Body of pancreas (tissue), 4 donors: ENCODE results near the gene STRA6. TPM values are rescaled to one million over a fixed set of nuclear protein-coding genes. Genes with fewer than 3 reads are reported as not detected.

ENCODE experiments used
- ATAC-seq: fragments of 150-250 bp; one replicate; pipeline ENCODE4 v1.9.1; 2016
- DNase-seq, 4 donors: peaks; one replicate each; pipeline ENCODE4 v3.0.0-alpha.2; 2019
- H3K27ac ChIP-seq, 4 donors: fragments of 200-600 bp; sonication (generic); 1 replicate in 3 of 4; 2 replicates in 1 of 4; pipeline versions ENCODE4 v1.5.1 to v1.6.1; 2016 to 2019; ENCODE audit warnings: mild to moderate bottlenecking in 1 of 4, mixed read lengths in 1 of 4, moderate library complexity in 1 of 4
- H3K27me3 ChIP-seq, 2 donors: fragments of 200-600 bp; sonication (generic); one replicate each; pipeline ENCODE4 v1.6.0; 2016; ENCODE audit warnings: mild to moderate bottlenecking in 1 of 2
- H3K36me3 ChIP-seq, 2 donors: fragments of 200-600 bp; sonication (generic); replicated peaks in 1 of 2; 2 replicates each; pipeline ENCODE4 v1.5.1; 2016; ENCODE audit warnings: low read depth in 2 of 2; ENCODE audit not compliant: insufficient read depth in 1 of 2
- H3K4me1 ChIP-seq: fragments of 200-600 bp; sonication (generic); one replicate; pipeline ENCODE4 v1.6.0; 2016
- H3K4me3 ChIP-seq, 2 donors: fragments of 200-600 bp; sonication (generic); 1 replicate in 1 of 2; 2 replicates in 1 of 2; pipeline ENCODE4 v1.5.1; 2016 to 2019
- H3K9me3 ChIP-seq, 3 donors: fragments of 200-600 bp; sonication (generic); 1 replicate in 2 of 3; 2 replicates in 1 of 3; pipeline ENCODE4 v1.5.1; 2016
- CTCF ChIP-seq, 7 experiments: fragments of 450-650 bp in 4 of 7; fragments of 200-600 bp in 3 of 7; sonication (generic) in 3 of 7; IDR thresholded peaks; one replicate each; pipeline ENCODE4 v1.5.1; 2016 to 2019; ENCODE audit warnings: antibody characterized with exemption in 7 of 7
- POLR2A ChIP-seq, 3 donors: fragments of 450-650 bp; IDR thresholded peaks; one replicate each; pipeline ENCODE4 v1.6.1; 2016; ENCODE audit warnings: antibody characterized with exemption in 3 of 3, mild to moderate bottlenecking in 2 of 3
- WGBS, 2 donors: methylation state at CpG; one replicate each; pipeline ENCODE4 v1.1.5; 2017; 5-methylcytosine and 5-hydroxymethylcytosine counted together
- intact Hi-C: fragments of 100-400 bp; cut with DNase I; formaldehyde crosslinking; loops from one replicate; pipeline ENCODE4 v1.15.1; 2023
- total RNA-seq, 2 donors: library from RNA; depleted of rRNA; stranded (reverse); fragments of >200 nt; gene quantifications; one replicate each; pipeline ENCODE4 v1.1.0, GENCODE V29; 2016

STRA6 gene
- total RNA-seq, 2 donors from 2014 or later = not detected

- DNase-seq = no peak
- H3K27me3 ChIP-seq = no peaks in the 10 kb centered on the region
- H3K4me1 ChIP-seq = peaks cover 9% of the 10 kb centered on the region
- ATAC-seq = no peak
- H3K4me3 ChIP-seq = no peak overlapping the region
- TF ChIP-seq CTCF (IDR thresholded peaks at IDR 0.05) = no peak
- no peak for TF ChIP-seq POLR2A (IDR thresholded peaks at IDR 0.05)
- intact Hi-C loops = no loop called here
- 80 to 84% methylated on average over 7 to 9 of the region's 9 CpGs for WGBS, 2 donors
- H3K9me3 ChIP-seq = no peaks in the 10 kb centered on the region
- no peak overlapping the region for H3K27ac ChIP-seq
- no peaks in the 10 kb centered on the region for H3K36me3 ChIP-seq
Measured at GRCh38 chr15:74234598-74234875, 31.9 kb upstream of the STRA6 start.

GRCh38 chr15:74233851-74234597, 31.4 kb upstream of the STRA6 start:
- H3K4me1 ChIP-seq = peaks cover 5% of the 10 kb centered on the region
- DNase-seq (no peak), ATAC-seq (no peak)
- no peak overlapping the region for H3K4me3 ChIP-seq
- TF ChIP-seq POLR2A (IDR thresholded peaks at IDR 0.05) (no peak), CTCF (IDR thresholded peaks at IDR 0.05) (no peak)
- intact Hi-C loops = no loop called here
- H3K9me3 ChIP-seq = no peaks in the 10 kb centered on the region
- no peaks in the 10 kb centered on the region for H3K27me3 ChIP-seq
- no peak overlapping the region for H3K27ac ChIP-seq
- no peaks in the 10 kb centered on the region for H3K36me3 ChIP-seq
- WGBS, 2 donors = 85 to 93% methylated on average over 3 of the region's 3 CpGs

- no peak for ATAC-seq
- Histone ChIP-seq H3K9me3 (no peaks in the 10 kb centered on the region), H3K36me3 (no peaks in the 10 kb centered on the region), H3K27ac (no peak overlapping the region), H3K4me3 (no peak overlapping the region), H3K4me1 (peaks cover 5% of the 10 kb centered on the region), H3K27me3 (no peaks in the 10 kb centered on the region)
- intact Hi-C loops = no loop called here
- DNase-seq = no peak
- TF ChIP-seq POLR2A (IDR thresholded peaks at IDR 0.05) (no peak), CTCF (IDR thresholded peaks at IDR 0.05) (no peak)
- WGBS, 2 donors = 49 to 73% methylated on average over 4 to 6 of the region's 6 CpGs
Measured at GRCh38 chr15:74233373-74233772, 30.8 kb upstream of the STRA6 start.

- Histone ChIP-seq H3K27me3 (no peaks in the 10 kb centered on the region), H3K36me3 (no peaks in the 10 kb centered on the region), H3K9me3 (no peaks in the 10 kb centered on the region), H3K4me3 (no peak overlapping the region), H3K27ac (no peak overlapping the region), H3K4me1 (peaks cover 5% of the 10 kb centered on the region)
- ATAC-seq (no peak), DNase-seq (no peak)
- no peak for TF ChIP-seq CTCF (IDR thresholded peaks at IDR 0.05)
- no peak for TF ChIP-seq POLR2A (IDR thresholded peaks at IDR 0.05)
- intact Hi-C loops = no loop called here
- WGBS, 2 donors = 80 to 81% methylated on average over 3 to 10 of the region's 10 CpGs
Measured at GRCh38 chr15:74231475-74231874, 28.9 kb upstream of the STRA6 start.

- H3K4me3 ChIP-seq = no peak overlapping the region
- no peaks in the 10 kb centered on the region for H3K36me3 ChIP-seq
- intact Hi-C loops = no loop called here
- 58 to 71% methylated on average over 2 to 3 of the region's 3 CpGs for WGBS, 2 donors
- H3K27ac ChIP-seq = no peak overlapping the region
- H3K4me1 ChIP-seq = peaks cover 5% of the 10 kb centered on the region
- no peak for DNase-seq
- no peak for ATAC-seq
- no peak for TF ChIP-seq POLR2A (IDR thresholded peaks at IDR 0.05)
- no peak for TF ChIP-seq CTCF (IDR thresholded peaks at IDR 0.05)
- no peaks in the 10 kb centered on the region for H3K27me3 ChIP-seq
- no peaks in the 10 kb centered on the region for H3K9me3 ChIP-seq
Measured at GRCh38 chr15:74229686-74230085, 27.1 kb upstream of the STRA6 start.
